Femur (tissue), 1 donor: ENCODE measurements around the gene MCU.
A peak's percentile ranks its signal among the peaks of the same experiment; 100 is the strongest.
"Not testable (repeated sequence)": the region's sequence is repeated elsewhere in the genome, so short reads cannot be mapped to it uniquely, and the experiment has no call there.

Experiments
- DNase-seq: peaks from one replicate; pipeline ENCODE4 v3.0.0-alpha.2; 2017

Gene MCU

GRCh38 chr10:72731916-72732419 lies 40.0 kb downstream of the MCU start:
- no peak for DNase-seq

DNA sequence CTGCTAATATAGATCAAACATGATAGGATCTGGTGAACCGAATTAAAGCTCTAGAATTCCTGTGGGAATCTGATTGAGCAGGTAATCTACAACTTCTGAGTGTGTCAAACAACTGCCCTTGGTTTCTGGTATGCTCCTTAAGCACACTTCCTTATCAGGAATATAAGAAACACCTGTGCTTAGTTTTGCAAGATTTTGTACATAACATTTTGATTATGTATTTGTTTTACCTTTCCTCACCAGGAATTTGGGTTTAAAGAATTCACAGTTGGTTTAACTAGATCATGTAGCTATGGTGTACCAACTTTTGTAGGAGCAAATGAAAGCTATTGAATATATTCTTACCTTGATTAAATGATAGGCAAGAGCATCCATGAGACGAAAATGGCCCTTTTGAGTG lies 40.6 kb downstream of the MCU start:
- DNase-seq: no peak

GRCh38 chr10:72733989-72734388 lies 42.0 kb downstream of the MCU start:
- no peak for DNase-seq

DNA sequence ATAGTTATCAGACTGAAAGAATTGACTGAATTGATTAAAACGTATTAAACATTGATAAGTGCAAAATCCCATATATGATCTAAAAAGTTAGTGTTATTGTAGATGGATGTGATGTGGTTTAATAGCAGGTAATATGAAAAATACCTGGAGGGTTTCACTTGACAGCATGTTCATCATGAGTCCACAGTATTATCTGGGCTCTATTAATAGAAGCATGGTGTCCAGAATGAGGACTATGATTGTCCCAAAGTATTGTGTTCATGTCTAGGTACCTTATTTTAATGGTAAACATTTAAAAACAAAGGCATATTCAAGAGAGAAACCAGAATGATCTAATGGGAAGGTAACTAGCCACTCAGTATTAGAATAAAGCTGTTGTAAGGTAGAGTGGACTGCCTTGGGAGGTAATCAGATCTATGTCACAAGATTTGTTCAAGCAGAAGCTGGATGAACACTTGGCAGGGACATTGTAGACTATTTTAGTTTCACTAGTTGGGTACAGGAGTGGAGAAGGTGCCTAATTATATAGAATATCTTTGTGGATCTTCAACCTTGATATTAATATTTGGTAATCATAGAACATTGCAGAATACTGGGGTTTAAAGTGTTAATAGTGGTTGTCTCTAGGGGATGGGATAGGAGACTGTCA lies 43.5 kb downstream of the MCU start:
- no peak for DNase-seq

- DNase-seq: no peak
Observed at GRCh38 chr10:72736176-72736827, 44.4 kb downstream of the MCU start.

DNA sequence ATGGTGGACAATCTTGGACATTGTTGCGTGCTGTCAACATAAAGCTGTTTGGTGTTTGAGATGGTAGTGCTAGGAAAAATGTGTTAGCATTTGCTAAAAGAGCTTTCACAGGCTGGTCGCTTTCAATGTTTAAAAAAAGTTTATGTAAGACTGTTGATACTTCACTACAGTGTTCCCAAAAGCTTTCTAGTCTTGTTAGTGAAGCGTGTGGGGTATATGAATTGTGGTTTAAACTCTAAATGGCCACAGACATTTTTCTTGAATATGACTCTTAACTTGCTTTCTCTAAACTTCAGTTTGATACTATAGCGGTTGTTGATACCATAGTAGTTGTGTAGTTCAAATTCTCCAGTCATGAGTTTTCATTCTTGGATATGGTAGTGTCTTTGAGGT lies 44.9 kb downstream of the MCU start:
- no peak for DNase-seq

DNA sequence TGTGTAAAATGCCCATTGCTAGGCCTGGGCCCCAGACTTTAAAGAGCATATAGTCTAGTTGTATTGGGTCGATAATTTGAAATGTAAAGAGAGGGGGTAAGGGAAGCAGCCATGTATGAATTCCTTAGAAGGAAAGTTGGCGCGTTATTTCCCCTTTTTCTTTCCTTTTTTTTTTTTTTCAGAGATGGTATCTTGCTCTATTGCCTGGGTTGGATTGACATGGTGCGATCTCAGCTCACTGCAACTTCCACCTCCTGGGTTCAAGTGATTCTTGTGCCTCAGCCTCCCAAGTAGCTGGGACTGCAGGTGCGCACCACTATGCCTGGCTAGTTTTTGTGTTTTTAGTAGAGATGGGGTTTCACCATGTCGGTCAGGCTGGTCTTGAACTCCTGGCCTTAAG lies 45.4 kb downstream of the MCU start:
- DNase-seq: not testable (repeated sequence)

DNA sequence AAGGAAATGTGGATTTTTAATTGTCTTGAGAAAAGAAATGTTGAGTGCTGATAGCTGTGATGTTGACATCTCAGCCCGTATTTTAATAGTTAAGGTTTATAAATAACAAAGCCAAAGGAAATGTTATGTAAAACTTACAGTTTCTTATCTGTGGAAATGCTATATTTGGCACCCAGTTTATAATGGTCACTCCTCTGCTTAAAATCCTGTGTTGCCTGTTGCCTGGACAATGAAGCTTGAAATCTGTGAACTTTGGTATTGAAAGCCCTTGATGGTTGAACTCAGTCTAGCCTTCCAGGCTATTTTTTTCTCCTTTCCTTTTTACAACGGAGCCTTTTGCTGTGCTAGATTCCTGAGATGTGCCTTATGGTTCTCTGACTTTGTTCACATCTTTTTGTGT lies 46.5 kb downstream of the MCU start:
- no peak for DNase-seq

GRCh38 chr10:72740528-72740927 lies 48.6 kb downstream of the MCU start:
- peak; percentile 35 for DNase-seq

DNA sequence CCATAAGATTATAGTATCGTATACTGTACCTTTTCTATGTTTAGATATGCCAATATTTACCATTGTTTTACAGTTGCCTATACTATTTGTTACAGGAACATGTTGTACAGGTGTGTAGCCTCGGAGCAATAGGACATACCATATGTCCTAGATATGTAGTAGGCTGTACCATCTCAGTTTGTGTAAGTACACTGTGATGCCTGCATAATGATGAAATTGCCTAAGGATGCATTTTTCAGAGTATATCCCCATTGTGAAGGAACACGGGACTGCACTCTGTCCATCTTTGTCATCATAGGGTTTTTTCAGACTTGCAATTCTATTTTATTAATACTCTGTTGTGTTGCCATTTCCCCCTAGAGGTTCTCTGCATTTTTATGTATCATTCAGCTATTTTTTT lies 50.1 kb downstream of the MCU start:
- no peak for DNase-seq

DNA sequence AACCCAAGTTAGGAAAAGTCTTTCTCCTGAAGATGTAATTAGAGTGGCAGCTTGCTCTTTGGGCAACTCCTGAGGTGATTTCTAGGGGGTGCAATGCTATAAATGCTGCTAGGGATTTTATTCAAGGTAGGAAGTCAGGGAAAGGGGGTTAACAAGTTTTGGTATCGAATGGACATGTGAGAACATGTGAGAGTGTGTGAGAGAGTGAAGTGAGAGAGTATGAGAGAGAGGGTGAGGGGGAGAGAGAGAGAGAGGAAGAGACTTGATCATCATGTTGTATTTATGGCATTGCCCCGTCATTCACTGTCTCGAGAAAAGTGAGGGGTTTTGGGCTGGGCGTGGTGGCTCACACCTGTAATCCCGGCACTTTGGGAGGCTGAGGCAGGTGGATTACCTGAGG lies 50.9 kb downstream of the MCU start:
- no peak for DNase-seq

DNA sequence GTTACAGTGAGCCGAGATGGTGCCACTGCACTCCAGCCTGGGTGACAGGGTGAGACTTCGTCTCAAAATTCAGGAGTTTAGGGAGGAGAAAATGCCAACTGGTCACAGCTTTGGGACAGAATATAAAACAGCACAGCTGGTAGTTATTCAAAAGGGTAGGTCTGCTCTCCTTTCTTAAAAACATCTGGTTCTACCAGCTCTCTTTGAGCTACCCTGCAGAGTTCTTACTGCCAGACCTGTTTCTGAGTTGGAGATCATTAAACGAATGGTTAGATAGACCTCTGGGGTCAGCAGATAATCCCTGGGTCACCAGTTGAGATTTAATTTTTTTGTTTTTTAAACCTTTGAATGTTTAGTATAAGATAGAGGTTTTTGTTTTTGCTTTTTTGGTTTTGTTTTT lies 52.6 kb downstream of the MCU start:
- no peak for DNase-seq

DNA sequence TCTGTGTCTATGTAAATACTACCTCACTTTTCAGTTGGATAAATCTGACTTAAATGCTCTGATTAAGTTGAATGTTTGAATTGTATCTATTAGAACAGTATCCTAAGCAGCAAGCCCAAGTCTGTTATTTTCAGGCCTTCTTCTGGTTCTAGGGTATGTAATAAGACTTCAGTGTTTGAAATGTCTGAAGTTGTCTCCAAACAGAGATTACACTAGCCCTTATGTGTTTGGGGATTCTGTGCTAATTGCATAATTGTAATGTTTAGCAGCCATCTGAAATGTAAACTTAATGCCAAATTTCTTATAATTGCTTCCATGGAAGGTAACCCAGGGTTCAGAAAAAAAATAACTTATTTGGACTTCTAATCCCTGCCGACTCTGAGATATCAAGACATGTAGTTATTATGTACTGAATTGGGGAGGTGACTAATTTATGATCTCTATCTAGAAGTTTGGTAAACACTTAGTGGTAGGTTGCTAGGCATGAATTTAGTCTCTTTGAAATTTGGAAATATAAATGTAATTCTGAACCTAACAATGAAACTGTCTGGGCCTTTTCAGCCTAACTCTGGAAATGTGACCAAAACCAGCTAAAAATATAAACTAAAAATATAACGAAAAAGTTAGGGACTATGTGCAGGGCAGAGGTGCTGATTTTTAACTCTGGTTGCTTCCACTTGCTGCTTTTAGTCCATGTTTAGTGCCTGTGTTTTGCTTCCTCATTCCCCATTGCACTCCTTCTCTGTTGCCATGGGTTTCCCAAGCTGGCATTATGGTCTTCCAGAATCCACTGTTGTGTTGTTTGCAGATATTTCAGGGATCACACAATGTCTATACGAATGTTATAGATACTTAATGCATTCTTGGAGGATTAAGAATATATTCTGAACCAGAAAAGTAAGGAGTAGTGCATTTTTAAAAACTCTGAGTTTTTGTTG lies 54.8 kb downstream of the MCU start:
- DNase-seq: no peak

- no peak for DNase-seq
Observed at GRCh38 chr10:72747521-72747920, 55.6 kb downstream of the MCU start.

GRCh38 chr10:72753760-72754231 lies 61.9 kb downstream of the MCU start:
- DNase-seq: no peak

- DNase-seq: no peak
Observed at GRCh38 chr10:72754275-72755032, 62.5 kb downstream of the MCU start.

- DNase-seq: no peak
Observed at GRCh38 chr10:72756674-72757385, 64.9 kb downstream of the MCU start.

- no peak for DNase-seq
Observed at GRCh38 chr10:72757732-72758131, 65.8 kb downstream of the MCU start.

GRCh38 chr10:72758930-72759329 lies 67.0 kb downstream of the MCU start:
- DNase-seq: not testable (repeated sequence)

GRCh38 chr10:72759584-72759983 lies 67.6 kb downstream of the MCU start:
- DNase-seq: no peak

- no peak for DNase-seq
Observed at GRCh38 chr10:72761498-72761897, 69.6 kb downstream of the MCU start.

- no peak for DNase-seq
Observed at GRCh38 chr10:72762042-72762441, 70.1 kb downstream of the MCU start.
